Measurements from ENCODE around the gene ATRIP. TPM values are rescaled to one million over a fixed set of nuclear protein-coding genes. Genes with fewer than 3 reads are reported as not detected.
A peak's percentile ranks its signal among the peaks of the same experiment; 100 is the strongest.

ATRIP gene
- total RNA-seq, 1 experiment from 2014 or later, result 11.9 TPM

GRCh38 chr3:48445277-48445882, 1.2 kb upstream of the ATRIP start:
- ATAC-seq, result no peak
- Histone ChIP-seq H3K27ac (ENCODE audit: low read length) (peak overlapping the region; percentile 23; the same call in 1 of the 2 replicates), H3K4me1 (ENCODE audit: control insufficient read depth, insufficient read depth, low read length) (peaks cover 14% of the 10 kb centered on the region), H3K4me3 (ENCODE audit: low read depth in 2 of 2, low read length in 2 of 2) (peak overlapping the region; percentile 76 to 87), H3K9me3 (ENCODE audit: control insufficient read depth, insufficient read depth, low read depth, low read length) (no peaks in the 10 kb centered on the region), H3K27me3 (ENCODE audit: control insufficient read depth, insufficient read depth, low read length) (no peaks in the 10 kb centered on the region), H3K36me3 (ENCODE audit: control insufficient read depth, insufficient read depth, low read length) (peaks cover 6% of the 10 kb centered on the region; the same call in 1 of the 2 replicates)
- TF ChIP-seq CTCF (IDR thresholded peaks at IDR 0.05) (no peak), SIN3A (IDR thresholded peaks at IDR 0.05; ENCODE audit: borderline replicate concordance, insufficient read depth, low read depth, low read length) (no peak), TCF7L2 (IDR thresholded peaks at IDR 0.05; ENCODE audit: low read depth, low read length) (no peak), REST (IDR thresholded peaks at IDR 0.05; ENCODE audit: insufficient read depth in 1 of 2, low read depth in 2 of 2, low read length in 1 of 2) (no peak), POLR2AphosphoS5 (IDR thresholded peaks at IDR 0.05; ENCODE audit: low read depth, low read length) (no peak)
- DNase-seq (ENCODE audit: low read depth, low spot score), result no peak
- intact Hi-C loops (cut with micrococcal nuclease; ENCODE audit: unreplicated experiment) (no loop called here), in situ Hi-C loops (cut with HindIII; ENCODE audit: low pct_unique_long_range_greater_than_20kb, low sequenced_read_pairs) (no loop called here)
- ChIA-PET CTCF (interaction anchor here (0.6 to 2.6 kb wide), 2 partner anchors 9 to 251 kb away, joined by 4 to 26 read pairs; no protein-coding TSS in a partner anchor), POLR2A (no interaction called here)
- BruUV-seq (replicated peaks), result no TSS peak

- H3K9me3 ChIP-seq (ENCODE audit: control insufficient read depth, insufficient read depth, low read depth, low read length), result no peaks in the 10 kb centered on the region
- ChIA-PET CTCF (interaction anchor here (0.9 to 2.6 kb wide), 2 partner anchors 10 to 113 kb away, joined by 4 to 26 read pairs; no protein-coding TSS in a partner anchor), POLR2A (interaction anchor here (0.6 to 0.7 kb wide), 3 partner anchors 28 to 102 kb away, joined by 3 to 5 read pairs (median 5); no protein-coding TSS in a partner anchor)
- in situ Hi-C loops (cut with HindIII; ENCODE audit: low pct_unique_long_range_greater_than_20kb, low sequenced_read_pairs) (no loop called here), intact Hi-C loops (cut with micrococcal nuclease; ENCODE audit: unreplicated experiment) (no loop called here)
- H3K4me3 ChIP-seq (ENCODE audit: low read depth in 2 of 2, low read length in 2 of 2), result peak overlapping the region; percentile 76 to 87
- H3K27me3 ChIP-seq (ENCODE audit: control insufficient read depth, insufficient read depth, low read length), result no peaks in the 10 kb centered on the region
- TSS peak; percentile 74 for BruUV-seq (replicated peaks)
- no peak for DNase-seq (ENCODE audit: low read depth, low spot score)
- H3K4me1 ChIP-seq (ENCODE audit: control insufficient read depth, insufficient read depth, low read length), result peaks cover 14% of the 10 kb centered on the region
- peak overlapping the region; percentile 82 for H3K27ac ChIP-seq (ENCODE audit: low read length)
- H3K36me3 ChIP-seq (ENCODE audit: control insufficient read depth, insufficient read depth, low read length), result peaks cover 2% of the 10 kb centered on the region; the same call in 1 of the 2 replicates
- peak; percentile 24 for ATAC-seq
- TF ChIP-seq CTCF (IDR thresholded peaks at IDR 0.05) (no peak), REST (IDR thresholded peaks at IDR 0.05; ENCODE audit: insufficient read depth in 1 of 2, low read depth in 2 of 2, low read length in 1 of 2) (no peak), SIN3A (IDR thresholded peaks at IDR 0.05; ENCODE audit: borderline replicate concordance, insufficient read depth, low read depth, low read length) (no peak), POLR2AphosphoS5 (IDR thresholded peaks at IDR 0.05; ENCODE audit: low read depth, low read length) (no peak), TCF7L2 (IDR thresholded peaks at IDR 0.05; ENCODE audit: low read depth, low read length) (no peak)
Measured at GRCh38 chr3:48446043-48446424, 503 bp upstream of the ATRIP start.

Measured in Panc1 (cell line).